GM12865 (cell line): Measurements from ENCODE around the gene PHLDB3.

Experiments
- DNase-seq: peaks from one replicate; pipeline ENCODE4 v3.0.0; 2010; ENCODE audit warnings: low read depth
- H3K4me3 ChIP-seq: 2 replicates; pipeline ENCODE4 v1.5.1; 2011; ENCODE audit warnings: mild to moderate bottlenecking, low read depth, low read length, control low read depth
- CTCF ChIP-seq: IDR thresholded peaks from 2 replicates; pipeline ENCODE4 v1.5.1; 2011; ENCODE audit warnings: low read length, control low read depth, low read depth, inconsistent platforms; ENCODE audit not compliant: insufficient read depth; ENCODE audit errors: missing control alignments

PHLDB3 gene

GRCh38 chr19:43503501-43504425, 783 bp downstream of the PHLDB3 start:
- peak; percentile 97 for DNase-seq
- TF ChIP-seq CTCF: peak; percentile 25
- H3K4me3 ChIP-seq: peak overlapping the region; percentile 82

- TF ChIP-seq CTCF: no peak
- H3K4me3 ChIP-seq: no peak overlapping the region
These were observed 2.0 kb downstream of the PHLDB3 start for GRCh38 chr19:43502419-43502976.

GRCh38 chr19:43501661-43502418, 2.7 kb downstream of the PHLDB3 start:
- no peak overlapping the region for H3K4me3 ChIP-seq
- TF ChIP-seq CTCF: no peak
- no peak for DNase-seq

More at GRCh38 chr19:43502419-43502976, 2.0 kb downstream of the PHLDB3 start:
- DNase-seq: no peak

GRCh38 chr19:43499042-43499441, 5.5 kb downstream of the PHLDB3 start:
- no peak for TF ChIP-seq CTCF
- no peak for DNase-seq
- no peak overlapping the region for H3K4me3 ChIP-seq

GRCh38 chr19:43498233-43498842, 6.2 kb downstream of the PHLDB3 start:
- no peak overlapping the region for H3K4me3 ChIP-seq
- TF ChIP-seq CTCF: no peak
- no peak for DNase-seq

GRCh38 chr19:43496960-43497359, 7.6 kb downstream of the PHLDB3 start:
- TF ChIP-seq CTCF: no peak
- no peak for DNase-seq

More at GRCh38 chr19:43496960-43497359, 7.6 kb downstream of the PHLDB3 start:
- H3K4me3 ChIP-seq: no peak overlapping the region
